CD4-positive, alpha-beta T cell treated with Interleukin-6 for 4 hours (primary cell): ENCODE measurements around the gene CENPE.

Experiments used
- DNase-seq: peaks from one replicate; pipeline ENCODE4 v3.0.0-alpha.2; 2020; ENCODE audit warnings: mixed read lengths

Gene CENPE

GRCh38 chr4:103075894-103076746, 122.0 kb downstream of the CENPE start:
- DNase-seq, result peak; percentile 69

- no peak for DNase-seq
These were observed 122.7 kb downstream of the CENPE start for GRCh38 chr4:103075435-103075893.

- DNase-seq, result no peak
These were observed 123.3 kb downstream of the CENPE start for GRCh38 chr4:103074744-103075434.

- no peak for DNase-seq
These were observed 124.2 kb downstream of the CENPE start for GRCh38 chr4:103073792-103074438.

- no peak for DNase-seq
These were observed 130.1 kb downstream of the CENPE start for GRCh38 chr4:103067841-103068547.

GRCh38 chr4:103060453-103061148, 137.5 kb downstream of the CENPE start:
- no peak for DNase-seq
